HepG2 (cell line): ENCODE results near the gene VAPA. TPM values are rescaled to one million over a fixed set of nuclear protein-coding genes. Genes with fewer than 3 reads are reported as not detected.

Experiments
- CHD4 ChIP-seq: fragments of 200-600 bp; sonication (generic); IDR thresholded peaks from 2 replicates; pipeline ENCODE4 v1.7.0; 2017; ENCODE audit warnings: mild to moderate bottlenecking, low read length, borderline replicate concordance
- ETV5 ChIP-seq: IDR thresholded peaks from 2 replicates; pipeline ENCODE4 v1.6.1; 2018; ENCODE audit warnings: missing biosample characterization, missing genetic modification reagents, inconsistent platforms, borderline replicate concordance
- JDP2 ChIP-seq: sonication (generic); formaldehyde crosslinking; IDR thresholded peaks from 2 replicates; pipeline ENCODE4 v1.8.1; 2022; ENCODE audit warnings: missing genetic modification reagents, borderline replicate concordance
- JUNB ChIP-seq: sonication (generic); formaldehyde crosslinking; IDR thresholded peaks from 2 replicates; pipeline ENCODE4 v1.8.0; 2022; ENCODE audit warnings: missing genetic modification reagents, mild to moderate bottlenecking, borderline replicate concordance
- KLF12 ChIP-seq: sonication (generic); formaldehyde crosslinking; IDR thresholded peaks from 2 replicates; pipeline ENCODE4 v1.4.0; 2020; ENCODE audit warnings: missing genetic modification reagents, borderline replicate concordance
- PHF20 ChIP-seq: sonication (generic); formaldehyde crosslinking; IDR thresholded peaks from 2 replicates; pipeline ENCODE4 v1.5.0; 2020; ENCODE audit warnings: mild to moderate bottlenecking, missing genetic modification reagents
- POGZ ChIP-seq: sonication (generic); formaldehyde crosslinking; IDR thresholded peaks from 2 replicates; pipeline ENCODE4 v1.4.0; 2020; ENCODE audit warnings: mild to moderate bottlenecking, missing genetic modification reagents
- PRMT3 ChIP-seq: sonication (generic); formaldehyde crosslinking; IDR thresholded peaks from 2 replicates; pipeline ENCODE4 v1.8.1; 2022; ENCODE audit warnings: low read depth, mild to moderate bottlenecking, moderate library complexity, missing genetic modification reagents, borderline replicate concordance
- RFX3 ChIP-seq: IDR thresholded peaks from 2 replicates; pipeline ENCODE4 v1.6.1; 2016; ENCODE audit warnings: missing biosample characterization, missing genetic modification reagents
- SMARCC2 ChIP-seq: fragments of 450-650 bp; IDR thresholded peaks from 2 replicates; pipeline ENCODE4 v1.6.1; 2017; ENCODE audit warnings: antibody characterized with exemption, mild to moderate bottlenecking
- SRY ChIP-seq: sonication (generic); formaldehyde crosslinking; IDR thresholded peaks from 2 replicates; pipeline ENCODE4 v1.8.0; 2022; ENCODE audit warnings: mild to moderate bottlenecking, missing genetic modification reagents
- ZBTB38 ChIP-seq: sonication (generic); formaldehyde crosslinking; IDR thresholded peaks from 2 replicates; pipeline ENCODE4 v1.5.1; 2020; ENCODE audit warnings: mild to moderate bottlenecking, missing genetic modification reagents
- ZNF782 ChIP-seq: sonication (generic); formaldehyde crosslinking; IDR thresholded peaks from 2 replicates; pipeline ENCODE4 v1.4.0; 2020; ENCODE audit warnings: missing genetic modification reagents, mild to moderate bottlenecking, borderline replicate concordance
- polyA plus RNA-seq, 8 experiments: library from polyadenylated mRNA; depleted of rRNA in 3 of 8; stranded (reverse) in 7 of 8; unstranded in 1 of 8; fragments of >200 nt; fragmentation: Illumina TruSeq in 4 of 8; extraction: Trizol in 4 of 8; gene quantifications; 2 replicates each; pipeline versions ENCODE4 v1.2.1 to v1.2.3, GENCODE V29; 2011 to 2016; ENCODE audit warnings: low read depth in 4 of 8, missing spikeins in 1 of 8, mixed read lengths in 1 of 8; ENCODE audit not compliant: insufficient read depth in 1 of 8
- total RNA-seq, 5 experiments: library from RNA; depleted of rRNA; stranded (reverse); fragments of >200 nt; fragmentation: Illumina TruSeq; extraction: Trizol; gene quantifications; 2 replicates each; pipeline ENCODE4 v1.2.3, GENCODE V29; 2016; ENCODE audit warnings: low read depth in 1 of 5
- TF ChIP-seq, protein P1 (sequence below): IDR thresholded peaks from 2 replicates; pipeline ENCODE4 v1.6.1; 2016; ENCODE audit warnings: low read depth, control low read depth
- TF ChIP-seq, protein P2 (sequence below): sonication (generic); formaldehyde crosslinking; IDR thresholded peaks from 2 replicates; pipeline ENCODE4 v1.4.0; 2020; ENCODE audit warnings: low read depth, mild to moderate bottlenecking, missing genetic modification reagents
- TF ChIP-seq, protein P3 (sequence below): sonication (generic); formaldehyde crosslinking; IDR thresholded peaks from 2 replicates; pipeline ENCODE4 v1.5.1; 2020; ENCODE audit warnings: mild to moderate bottlenecking, moderate library complexity, missing genetic modification reagents
- TF ChIP-seq, protein P4 (sequence below): sonication (generic); formaldehyde crosslinking; IDR thresholded peaks from 2 replicates; pipeline ENCODE4 v1.5.1; 2020; ENCODE audit warnings: missing genetic modification reagents, mild to moderate bottlenecking, borderline replicate concordance

VAPA gene
- total and polyA plus RNA-seq, 2 of the 13 experiments (the other 11 are each of a cell fraction or from before 2014, with no cell fraction given): 167 to 294 TPM

DNA sequence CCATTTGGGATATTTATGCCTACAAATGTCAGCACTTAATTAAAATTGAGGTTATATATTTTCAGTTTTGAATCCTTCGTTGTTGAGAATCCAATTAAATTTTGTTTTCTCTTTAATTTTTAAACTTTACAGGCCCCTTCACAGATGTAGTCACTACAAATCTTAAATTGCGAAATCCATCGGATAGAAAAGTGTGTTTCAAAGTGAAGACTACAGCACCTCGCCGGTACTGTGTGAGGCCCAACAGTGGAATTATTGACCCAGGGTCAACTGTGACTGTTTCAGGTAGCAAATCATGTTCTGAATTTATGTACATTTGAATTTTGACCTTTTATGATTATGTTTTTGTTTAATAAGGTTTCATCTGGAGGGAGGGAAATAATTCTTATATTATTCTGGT is 17.9 kb downstream of the VAPA start (continued):
- TF ChIP-seq, protein P1, sequence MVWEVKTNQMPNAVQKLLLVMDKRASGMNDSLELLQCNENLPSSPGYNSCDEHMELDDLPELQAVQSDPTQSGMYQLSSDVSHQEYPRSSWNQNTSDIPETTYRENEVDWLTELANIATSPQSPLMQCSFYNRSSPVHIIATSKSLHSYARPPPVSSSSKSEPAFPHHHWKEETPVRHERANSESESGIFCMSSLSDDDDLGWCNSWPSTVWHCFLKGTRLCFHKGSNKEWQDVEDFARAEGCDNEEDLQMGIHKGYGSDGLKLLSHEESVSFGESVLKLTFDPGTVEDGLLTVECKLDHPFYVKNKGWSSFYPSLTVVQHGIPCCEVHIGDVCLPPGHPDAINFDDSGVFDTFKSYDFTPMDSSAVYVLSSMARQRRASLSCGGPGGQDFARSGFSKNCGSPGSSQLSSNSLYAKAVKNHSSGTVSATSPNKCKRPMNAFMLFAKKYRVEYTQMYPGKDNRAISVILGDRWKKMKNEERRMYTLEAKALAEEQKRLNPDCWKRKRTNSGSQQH (CRISPR knock-in tag): no peak
- TF ChIP-seq SMARCC2 (no peak), ZBTB38 (CRISPR knock-in tag) (no peak), JDP2 (no peak), PRMT3 (CRISPR knock-in tag) (no peak), POGZ (CRISPR knock-in tag) (peak; percentile 60; the same call in 1 of the 2 replicates), JUNB (CRISPR knock-in tag) (no peak), SRY (CRISPR knock-in tag) (no peak), PHF20 (CRISPR knock-in tag) (no peak), ETV5 (no peak), ZNF782 (CRISPR knock-in tag) (no peak), RFX3 (CRISPR knock-in tag) (no peak), CHD4 (no peak), KLF12 (CRISPR knock-in tag) (no peak)
- TF ChIP-seq, protein P2, sequence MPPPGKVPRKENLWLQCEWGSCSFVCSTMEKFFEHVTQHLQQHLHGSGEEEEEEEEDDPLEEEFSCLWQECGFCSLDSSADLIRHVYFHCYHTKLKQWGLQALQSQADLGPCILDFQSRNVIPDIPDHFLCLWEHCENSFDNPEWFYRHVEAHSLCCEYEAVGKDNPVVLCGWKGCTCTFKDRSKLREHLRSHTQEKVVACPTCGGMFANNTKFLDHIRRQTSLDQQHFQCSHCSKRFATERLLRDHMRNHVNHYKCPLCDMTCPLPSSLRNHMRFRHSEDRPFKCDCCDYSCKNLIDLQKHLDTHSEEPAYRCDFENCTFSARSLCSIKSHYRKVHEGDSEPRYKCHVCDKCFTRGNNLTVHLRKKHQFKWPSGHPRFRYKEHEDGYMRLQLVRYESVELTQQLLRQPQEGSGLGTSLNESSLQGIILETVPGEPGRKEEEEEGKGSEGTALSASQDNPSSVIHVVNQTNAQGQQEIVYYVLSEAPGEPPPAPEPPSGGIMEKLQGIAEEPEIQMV (CRISPR knock-in tag): no peak
- TF ChIP-seq, protein P3, sequence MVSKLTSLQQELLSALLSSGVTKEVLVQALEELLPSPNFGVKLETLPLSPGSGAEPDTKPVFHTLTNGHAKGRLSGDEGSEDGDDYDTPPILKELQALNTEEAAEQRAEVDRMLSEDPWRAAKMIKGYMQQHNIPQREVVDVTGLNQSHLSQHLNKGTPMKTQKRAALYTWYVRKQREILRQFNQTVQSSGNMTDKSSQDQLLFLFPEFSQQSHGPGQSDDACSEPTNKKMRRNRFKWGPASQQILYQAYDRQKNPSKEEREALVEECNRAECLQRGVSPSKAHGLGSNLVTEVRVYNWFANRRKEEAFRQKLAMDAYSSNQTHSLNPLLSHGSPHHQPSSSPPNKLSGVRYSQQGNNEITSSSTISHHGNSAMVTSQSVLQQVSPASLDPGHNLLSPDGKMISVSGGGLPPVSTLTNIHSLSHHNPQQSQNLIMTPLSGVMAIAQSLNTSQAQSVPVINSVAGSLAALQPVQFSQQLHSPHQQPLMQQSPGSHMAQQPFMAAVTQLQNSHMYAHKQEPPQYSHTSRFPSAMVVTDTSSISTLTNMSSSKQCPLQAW (CRISPR knock-in tag): no peak
- TF ChIP-seq, protein P4, sequence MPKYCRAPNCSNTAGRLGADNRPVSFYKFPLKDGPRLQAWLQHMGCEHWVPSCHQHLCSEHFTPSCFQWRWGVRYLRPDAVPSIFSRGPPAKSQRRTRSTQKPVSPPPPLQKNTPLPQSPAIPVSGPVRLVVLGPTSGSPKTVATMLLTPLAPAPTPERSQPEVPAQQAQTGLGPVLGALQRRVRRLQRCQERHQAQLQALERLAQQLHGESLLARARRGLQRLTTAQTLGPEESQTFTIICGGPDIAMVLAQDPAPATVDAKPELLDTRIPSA (CRISPR knock-in tag): no peak
